ENCODE measurements around the gene PDGFC.

DNA sequence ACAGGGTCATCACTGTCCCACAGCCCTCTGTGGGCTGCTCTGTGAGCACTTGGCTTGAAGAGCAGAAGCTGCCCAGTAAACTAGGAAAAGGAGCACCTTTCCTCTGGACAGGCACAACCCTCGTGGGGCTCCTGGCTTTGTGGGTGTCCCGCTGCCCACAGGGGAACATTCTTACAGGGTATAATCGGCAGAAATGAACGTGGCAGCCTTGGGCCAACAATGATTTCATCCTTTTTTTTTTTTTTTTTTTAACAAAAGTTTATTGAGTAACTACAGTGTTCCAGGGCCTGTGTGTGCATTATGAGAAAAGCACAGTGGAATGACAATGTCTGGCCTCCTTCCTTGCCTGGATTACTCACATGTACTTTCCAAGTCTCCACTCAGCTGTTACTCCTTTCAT, 197.2 kb downstream of the PDGFC start:
- no peak for TF ChIP-seq CTCF (IDR thresholded peaks at IDR 0.05)
- TF ChIP-seq POLR2AphosphoS5 (IDR thresholded peaks at IDR 0.05): no peak

All from gastroesophageal sphincter (tissue), 3 donors.